ENCODE measurements around the gene FAAP20. TPM values are rescaled to one million over a fixed set of nuclear protein-coding genes. Genes with fewer than 3 reads are reported as not detected.

The FAAP20 gene
- total RNA-seq, 2 experiments from 2014 or later: 64.7 to 71.7 TPM

DNA sequence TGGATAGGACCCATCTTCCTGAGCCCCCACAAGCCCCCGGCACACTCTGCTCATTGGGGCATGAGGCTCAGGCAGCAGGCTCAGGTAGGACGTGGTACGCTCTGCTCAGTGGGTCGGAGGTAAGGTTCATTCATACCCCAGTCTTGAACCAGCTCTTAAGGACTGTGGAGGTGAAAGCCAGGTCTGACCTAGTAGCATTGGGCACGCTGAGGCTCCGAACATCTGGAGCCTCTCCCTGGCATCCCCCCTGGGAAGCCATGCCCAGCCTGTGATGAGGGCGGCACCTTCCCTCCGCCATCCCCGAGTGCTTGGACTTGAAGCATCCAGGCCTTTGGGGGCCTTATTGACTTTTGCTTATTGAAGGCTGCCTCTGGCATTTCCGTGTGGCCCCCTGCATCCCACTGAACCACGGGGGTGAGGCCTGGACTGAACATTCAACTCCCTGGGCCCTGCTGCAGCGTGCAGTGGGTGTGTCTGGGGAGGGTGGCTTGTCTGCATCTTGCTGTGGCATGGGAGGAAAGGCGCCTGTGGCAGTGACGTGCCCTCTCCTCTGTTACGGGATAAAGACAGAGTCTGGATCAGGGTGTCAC lies 50.0 kb downstream of the FAAP20 start:
- ChIA-PET POLR2A (no interaction called here), CTCF (interaction anchor here (1.4 kb wide), 1 partner anchor 11 kb away, joined by 4 read pairs; no protein-coding TSS in a partner anchor)
- ATAC-seq: no peak
- Mint-ChIP-seq H3K27ac (no peak overlapping the region), H3K9me3 (no peaks in the 10 kb centered on the region), H3K4me3 (no peak overlapping the region), H3K36me3 (ENCODE audit: low read depth) (no peaks in the 10 kb centered on the region), H3K27me3 (no peaks in the 10 kb centered on the region), H3K4me1 (ENCODE audit: low read depth) (peaks cover 16% of the 10 kb centered on the region)
- no peak for TF ChIP-seq CTCF (IDR thresholded peaks at IDR 0.05)
- DNase-seq: no peak
- intact Hi-C loops (cut with micrococcal nuclease): no loop called here

DNA sequence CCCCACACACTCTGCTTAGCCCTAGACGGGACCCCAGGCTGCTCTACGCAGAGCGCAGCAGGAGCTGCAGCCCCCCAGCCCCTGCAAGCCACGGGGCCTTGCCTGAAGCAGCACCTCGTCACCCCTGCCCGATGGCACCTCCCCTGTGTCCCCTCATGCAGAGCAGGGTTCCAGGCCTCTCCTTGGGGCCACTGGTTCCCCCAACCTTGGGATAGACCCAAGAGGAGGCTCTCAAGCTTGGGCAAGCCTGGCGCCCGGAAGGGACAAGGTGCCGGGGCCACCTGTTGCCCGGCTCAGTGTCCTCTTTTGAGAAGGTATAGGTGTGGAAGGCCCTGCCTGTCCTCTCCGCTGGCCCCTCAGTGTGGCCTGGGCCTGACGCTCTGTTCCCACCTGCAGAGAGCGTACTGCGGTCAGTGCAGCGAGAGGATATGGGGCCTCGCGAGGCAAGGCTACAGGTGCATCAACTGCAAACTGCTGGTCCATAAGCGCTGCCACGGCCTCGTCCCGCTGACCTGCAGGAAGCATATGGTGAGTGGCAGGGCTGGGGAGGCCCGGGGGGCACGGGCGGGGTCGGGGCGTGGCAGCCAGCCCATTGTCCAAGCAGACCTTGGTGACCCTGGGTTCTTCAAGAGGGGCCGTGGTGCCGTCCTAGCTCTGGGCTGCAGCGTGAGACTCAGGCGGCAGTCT lies 50.6 kb downstream of the FAAP20 start:
- TF ChIP-seq CTCF (IDR thresholded peaks at IDR 0.05): no peak
- Mint-ChIP-seq H3K27me3 (no peaks in the 10 kb centered on the region), H3K9me3 (no peaks in the 10 kb centered on the region), H3K4me3 (no peak overlapping the region), H3K4me1 (ENCODE audit: low read depth) (peaks cover 18% of the 10 kb centered on the region), H3K36me3 (ENCODE audit: low read depth) (no peaks in the 10 kb centered on the region), H3K27ac (no peak overlapping the region)
- DNase-seq (no peak), ATAC-seq (no peak)
- POLR2A ChIA-PET: no interaction called here
- intact Hi-C loops (cut with micrococcal nuclease): no loop called here
- CTCF ChIA-PET: no interaction called here

- no peak for TF ChIP-seq CTCF (IDR thresholded peaks at IDR 0.05)
- no peak for DNase-seq
- peak; percentile 35 for ATAC-seq
- ChIA-PET POLR2A (no interaction called here), CTCF (interaction anchor here (0.9 to 3.3 kb wide), 13 partner anchors 9 to 241 kb away, joined by 3 to 54 read pairs (median 5); partner anchors contain the start of gene CFAP74)
- H3K27ac Mint-ChIP-seq: no peak overlapping the region
- intact Hi-C loops (cut with micrococcal nuclease): no loop called here
- H3K27me3 Mint-ChIP-seq: no peaks in the 10 kb centered on the region
- H3K9me3 Mint-ChIP-seq: no peaks in the 10 kb centered on the region
- H3K36me3 Mint-ChIP-seq (ENCODE audit: low read depth): no peaks in the 10 kb centered on the region
- H3K4me1 Mint-ChIP-seq (ENCODE audit: low read depth): peaks cover 22% of the 10 kb centered on the region
- no peak overlapping the region for H3K4me3 Mint-ChIP-seq
Measured at GRCh38 chr1:2141025-2141424, 53.5 kb downstream of the FAAP20 start.

Other genes starting within 250 kb of the FAAP20 start
- under 1 TPM; 0.38 to 0.41 TPM for gene CFAP74, start 191.0 kb downstream of the FAAP20 start, total RNA-seq
- not detected for gene GABRD, start 175.4 kb downstream of the FAAP20 start, total RNA-seq
- 10 to 100 TPM; 15.4 to 15.7 TPM for gene PRKCZ, start 144.4 kb downstream of the FAAP20 start, total RNA-seq
- 10 to 100 TPM; 27.5 to 28.3 TPM for gene SKI, start 33.5 kb upstream of the FAAP20 start, total RNA-seq
- 1 to 10 TPM; 5.9 to 6.6 TPM for gene MORN1, start 196.8 kb upstream of the FAAP20 start, total RNA-seq
- gene RER1, start 197.1 kb upstream of the FAAP20 start, total RNA-seq: 100 to 1,000 TPM; 120 to 131 TPM
- 10 to 100 TPM; 17.1 to 19.0 TPM for gene PEX10, start 217.8 kb upstream of the FAAP20 start, total RNA-seq

All from activated CD8-positive, alpha-beta T cell treated with anti-CD3 and anti-CD28 coated beads for 36 hours (primary cell).